ENCODE data around the gene TNIK. TPM values are rescaled to one million over a fixed set of nuclear protein-coding genes. Genes with fewer than 3 reads are reported as not detected.

Gene TNIK
- total and polyA plus RNA-seq, 2 experiments from 2014 or later = 14.6 to 34.3 TPM

- TF ChIP-seq ZNF462 (CRISPR knock-in tag; IDR thresholded peaks at IDR 0.05) = no peak
These were observed 124.6 kb downstream of the TNIK start (continued) for GRCh38 chr3:171335559-171335958.

- Histone ChIP-seq H3K79me2 (replicated peaks; ENCODE audit: insufficient read depth) (peaks cover 30% of the 10 kb centered on the region), H3K9me2 (ENCODE audit: insufficient read depth) (no peaks in the 10 kb centered on the region), H3K4me1 (ENCODE audit: insufficient read depth) (peaks cover 38% of the 10 kb centered on the region), H3K4me3 (no peak overlapping the region), H3K27me3 (ENCODE audit: insufficient read depth) (no peaks in the 10 kb centered on the region), H3F3A (replicated peaks; ENCODE audit: low read depth) (no peaks in the 10 kb centered on the region), H2AFZ (no peak overlapping the region), H3K4me2 (no peak overlapping the region), H3K27ac (ENCODE audit: low read depth) (no peak overlapping the region), H3K36me3 (ENCODE audit: insufficient read depth) (no peaks in the 10 kb centered on the region), H4K20me1 (replicated peaks; ENCODE audit: insufficient read depth) (no peaks in the 10 kb centered on the region)
- no peak for DNase-seq (ENCODE audit: low spot score)
- Mint-ChIP-seq H3K27ac (no peak overlapping the region), H3K4me1 (peaks cover 55% of the 10 kb centered on the region), H3K27me3 (ENCODE audit: insufficient read depth, low read depth, poor library complexity) (peaks cover 6% of the 10 kb centered on the region), H3K4me3 (no peak overlapping the region), H3K9me3 (no peaks in the 10 kb centered on the region), H3K36me3 (ENCODE audit: low read depth) (no peaks in the 10 kb centered on the region)
- ATAC-seq = no peak
- no peak for TF ChIP-seq CTCF (conservative IDR thresholded peaks at IDR 0.05; ENCODE audit: low read depth in 2 of 2)
- TF ChIP-seq ZNF331 (CRISPR knock-in tag; IDR thresholded peaks at IDR 0.05; ENCODE audit: low read depth) = no peak
- TF ChIP-seq ZNF462 (CRISPR knock-in tag; IDR thresholded peaks at IDR 0.05) = no peak
These were observed 125.8 kb downstream of the TNIK start for GRCh38 chr3:171334465-171334811.
